ENCODE data around the gene GAL3ST3.
A peak's percentile ranks its signal among the peaks of the same experiment; 100 is the strongest.

The GAL3ST3 gene

GRCh38 chr11:66042996-66043906 is 5.7 kb downstream of the GAL3ST3 start:
- Mint-ChIP-seq H3K27me3 (ENCODE audit: low read depth, poor library complexity) (peaks cover 7% of the 10 kb centered on the region), H3K27ac (no peak overlapping the region), H3K36me3 (ENCODE audit: low read depth) (peaks cover 31% of the 10 kb centered on the region), H3K4me3 (no peak overlapping the region), H3K4me1 (peaks cover 38% of the 10 kb centered on the region), H3K9me3 (peaks cover 6% of the 10 kb centered on the region)
- no peak for TF ChIP-seq CTCF (IDR thresholded peaks at IDR 0.05)
- no peak for DNase-seq

- Mint-ChIP-seq H3K36me3 (ENCODE audit: low read depth) (peaks cover 31% of the 10 kb centered on the region), H3K9me3 (peaks cover 12% of the 10 kb centered on the region), H3K27me3 (ENCODE audit: low read depth, poor library complexity) (peaks cover 4% of the 10 kb centered on the region), H3K4me1 (peaks cover 30% of the 10 kb centered on the region), H3K27ac (no peak overlapping the region), H3K4me3 (no peak overlapping the region)
- DNase-seq: no peak
- no peak for TF ChIP-seq CTCF (IDR thresholded peaks at IDR 0.05)
Measured at GRCh38 chr11:66042227-66042995, 6.5 kb downstream of the GAL3ST3 start.

- Mint-ChIP-seq H3K27me3 (ENCODE audit: low read depth, poor library complexity) (peaks cover 8% of the 10 kb centered on the region), H3K36me3 (ENCODE audit: low read depth) (peaks cover 33% of the 10 kb centered on the region), H3K4me3 (no peak overlapping the region), H3K27ac (peak overlapping the region; percentile 72), H3K4me1 (peaks cover 14% of the 10 kb centered on the region), H3K9me3 (peaks cover 31% of the 10 kb centered on the region)
- DNase-seq: no peak
- no peak for TF ChIP-seq CTCF (IDR thresholded peaks at IDR 0.05)
Measured at GRCh38 chr11:66039765-66040164, 9.2 kb downstream of the GAL3ST3 start.

- Mint-ChIP-seq H3K27ac (no peak overlapping the region), H3K4me1 (peaks cover 11% of the 10 kb centered on the region), H3K27me3 (ENCODE audit: low read depth, poor library complexity) (peaks cover 17% of the 10 kb centered on the region), H3K9me3 (peaks cover 35% of the 10 kb centered on the region), H3K36me3 (ENCODE audit: low read depth) (peaks cover 18% of the 10 kb centered on the region), H3K4me3 (no peak overlapping the region)
- DNase-seq: no peak
- no peak for TF ChIP-seq CTCF (IDR thresholded peaks at IDR 0.05)
Measured at GRCh38 chr11:66037327-66037726, 11.6 kb downstream of the GAL3ST3 start.

- Mint-ChIP-seq H3K27ac (no peak overlapping the region), H3K4me3 (no peak overlapping the region), H3K27me3 (ENCODE audit: low read depth, poor library complexity) (peaks cover 17% of the 10 kb centered on the region), H3K4me1 (peaks cover 11% of the 10 kb centered on the region), H3K9me3 (peaks cover 35% of the 10 kb centered on the region), H3K36me3 (ENCODE audit: low read depth) (peaks cover 8% of the 10 kb centered on the region)
- TF ChIP-seq CTCF (IDR thresholded peaks at IDR 0.05): no peak
- DNase-seq: no peak
Measured at GRCh38 chr11:66036334-66036710, 12.6 kb downstream of the GAL3ST3 start.

Measured in nephron progenitor cell (in vitro differentiated cells).